NCI-H2227 treated with DMSO at 0.1 percent for 48 hours (cell line): Measurements from ENCODE around the gene CUL2.
"Not testable (repeated sequence)": the region's sequence is repeated elsewhere in the genome, so short reads cannot be mapped to it uniquely, and the experiment has no call there.

Experiments used
- DNase-seq: peaks from one replicate; lab custom pipeline; 2025; lab: John Stamatoyannopoulos, UW

The CUL2 gene

GRCh38 chr10:35079763-35080162 is 10.4 kb downstream of the CUL2 start:
- DNase-seq = no peak

- no peak for DNase-seq
Measured at GRCh38 chr10:35079265-35079664, 10.9 kb downstream of the CUL2 start.

DNA sequence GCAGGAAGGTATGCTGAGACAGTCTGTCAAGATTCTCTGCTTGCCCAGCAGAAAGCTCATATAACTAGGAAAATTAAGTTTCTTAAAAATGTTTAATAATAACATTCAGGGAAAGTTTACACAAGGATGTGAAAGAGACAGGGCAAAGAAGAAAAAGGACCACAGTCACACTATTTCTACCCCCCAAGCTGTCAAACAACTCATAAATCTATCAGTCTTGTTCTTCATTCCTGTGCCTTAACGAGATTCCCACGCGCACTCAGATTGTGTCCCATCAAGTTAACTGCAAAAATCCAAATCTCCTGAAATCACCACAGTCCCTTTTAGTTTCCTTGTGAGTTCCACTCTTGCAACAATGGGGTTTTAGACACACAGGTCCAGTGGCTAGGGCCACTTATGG is 14.9 kb downstream of the CUL2 start:
- no peak for DNase-seq

GRCh38 chr10:35074266-35074665 is 15.9 kb downstream of the CUL2 start:
- no peak for DNase-seq

- DNase-seq = no peak
Measured at GRCh38 chr10:35070521-35070920, 19.6 kb downstream of the CUL2 start.

DNA sequence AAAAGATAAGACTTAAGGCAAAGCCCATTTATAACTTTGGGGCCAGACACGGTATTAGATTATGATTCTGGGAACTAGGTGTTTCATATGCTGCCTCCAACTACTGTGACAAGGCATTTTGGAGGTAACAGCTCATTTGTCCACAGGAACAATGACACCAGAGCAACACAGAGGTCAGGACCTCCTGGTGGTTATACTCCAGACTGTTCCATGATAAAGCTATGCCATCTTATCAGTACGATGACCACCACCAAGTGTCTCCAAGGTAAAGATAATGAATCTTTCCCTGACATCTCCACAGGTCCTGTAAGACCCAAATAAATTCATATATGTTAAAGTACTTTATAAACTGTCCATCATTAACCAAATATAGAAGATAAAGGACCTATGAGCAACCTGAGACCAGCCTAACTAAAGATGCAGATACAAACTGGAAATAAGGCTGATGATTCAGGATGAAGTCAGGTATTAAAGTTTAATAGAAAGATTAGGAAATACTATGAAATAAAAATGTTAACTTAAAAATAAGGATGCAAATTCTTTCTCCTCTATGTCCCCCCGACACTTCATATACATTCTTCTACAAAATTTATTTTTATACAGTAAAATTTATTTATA is 26.2 kb downstream of the CUL2 start:
- no peak for DNase-seq

DNA sequence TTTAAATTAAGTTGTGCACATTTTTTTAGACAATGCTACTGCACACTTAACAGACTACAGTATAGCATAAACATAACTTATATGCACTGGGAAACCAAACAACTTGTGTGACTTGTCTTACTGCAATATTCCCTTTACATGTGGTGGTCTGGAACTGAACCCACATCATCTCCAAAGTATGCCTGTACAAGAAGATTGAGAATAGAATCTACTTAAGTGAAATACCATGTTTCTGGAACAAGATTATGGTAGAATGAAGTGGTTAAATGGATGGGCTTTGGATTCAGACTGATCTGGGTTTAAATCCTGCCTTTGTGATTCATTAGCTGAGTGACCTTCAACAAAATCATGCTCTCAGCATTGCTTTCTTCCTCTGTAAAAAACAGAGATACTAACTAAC is 30.7 kb downstream of the CUL2 start:
- no peak for DNase-seq

GRCh38 chr10:35058686-35059085 is 31.5 kb downstream of the CUL2 start:
- no peak for DNase-seq

- no peak for DNase-seq
Measured at GRCh38 chr10:35058134-35058533, 32.0 kb downstream of the CUL2 start.

DNA sequence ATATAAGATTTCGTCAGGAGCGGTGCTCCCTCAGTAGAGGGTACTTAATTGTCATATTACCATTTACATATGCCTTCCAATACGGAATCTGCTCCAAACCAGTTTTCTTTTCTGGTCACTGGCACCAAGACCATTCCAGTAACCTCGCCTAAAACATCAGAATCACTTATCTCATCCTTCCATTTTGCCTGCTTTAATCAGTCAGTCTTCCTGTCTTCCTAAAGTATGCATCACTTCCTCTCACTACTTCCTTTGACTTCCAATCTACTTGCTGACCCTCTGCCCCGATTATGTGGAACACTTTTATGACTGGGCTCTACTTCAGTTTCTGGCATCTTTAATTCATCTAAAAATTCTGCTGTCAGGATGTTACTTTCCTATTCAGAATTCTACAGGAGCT is 33.5 kb downstream of the CUL2 start:
- no peak for DNase-seq

DNA sequence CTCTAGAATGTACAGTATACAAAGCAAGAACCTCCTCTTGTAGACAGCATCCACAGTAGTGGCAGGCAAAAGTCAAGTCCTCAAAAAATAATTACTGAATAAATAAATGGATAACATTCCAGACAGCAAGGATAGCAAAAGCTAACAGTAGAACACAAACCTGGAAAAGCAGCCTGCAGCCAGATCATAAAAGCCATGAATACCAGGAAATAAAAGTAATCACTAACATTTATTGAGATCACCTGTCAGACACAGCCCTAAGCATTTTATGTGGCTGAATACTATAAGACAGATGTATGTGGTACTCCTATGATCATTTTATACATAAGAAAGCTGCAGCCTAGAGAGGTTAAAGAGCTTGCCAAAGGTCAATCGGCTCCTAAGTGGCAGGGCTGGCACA is 34.0 kb downstream of the CUL2 start:
- DNase-seq = no peak

GRCh38 chr10:35050568-35050967 is 39.6 kb downstream of the CUL2 start:
- DNase-seq = no peak

- DNase-seq = no peak
Measured at GRCh38 chr10:35046074-35046473, 44.1 kb downstream of the CUL2 start.

- not testable (repeated sequence) for DNase-seq
Measured at GRCh38 chr10:35045275-35045674, 44.9 kb downstream of the CUL2 start.

DNA sequence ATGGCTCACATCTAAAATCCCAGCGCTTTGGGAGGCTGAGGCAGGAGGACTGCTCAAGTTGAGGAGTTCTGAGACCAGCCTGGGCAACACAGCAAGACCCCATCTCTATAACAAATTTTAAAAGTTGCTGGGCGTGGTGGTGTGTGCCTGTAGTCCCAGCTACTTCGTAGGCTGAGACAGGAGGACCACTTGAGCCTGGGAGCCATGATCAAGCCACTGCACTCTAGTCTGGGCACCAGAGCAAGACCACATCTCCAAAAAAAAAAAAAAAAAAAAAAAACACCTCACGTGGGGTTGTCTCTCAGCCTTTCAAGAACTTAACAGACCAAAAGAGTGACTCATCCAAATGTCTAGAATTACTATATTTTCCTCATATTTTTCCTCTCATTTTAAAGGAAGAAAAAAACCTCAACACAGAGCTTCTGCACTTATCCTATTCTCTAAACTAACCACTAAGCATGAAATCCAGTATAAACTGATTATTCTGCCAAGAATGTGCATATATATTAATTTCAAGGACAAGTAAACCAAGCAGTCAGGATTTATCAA is 46.3 kb downstream of the CUL2 start:
- DNase-seq = no peak

DNA sequence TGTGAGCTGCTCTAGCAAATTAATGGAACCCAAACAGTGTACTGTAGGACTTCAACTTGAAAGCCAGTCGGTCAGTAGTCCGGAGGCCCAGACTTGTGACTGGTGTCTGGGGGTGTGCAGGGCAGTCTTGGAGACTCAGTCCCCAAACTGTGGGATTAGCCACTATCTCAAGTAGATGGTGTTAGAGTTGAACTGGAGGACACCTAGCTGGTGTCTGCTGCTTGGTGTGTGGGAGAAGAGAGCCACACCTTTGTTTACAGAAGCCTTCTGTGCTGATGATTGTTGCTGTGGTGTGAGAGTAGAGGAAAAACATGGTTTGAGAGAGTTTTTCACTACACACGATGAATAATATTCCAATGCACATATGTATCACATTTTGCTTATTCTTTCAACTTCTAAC is 47.4 kb downstream of the CUL2 start:
- DNase-seq = no peak

- no peak for DNase-seq
Measured at GRCh38 chr10:35041502-35041879, 48.6 kb downstream of the CUL2 start.

DNA sequence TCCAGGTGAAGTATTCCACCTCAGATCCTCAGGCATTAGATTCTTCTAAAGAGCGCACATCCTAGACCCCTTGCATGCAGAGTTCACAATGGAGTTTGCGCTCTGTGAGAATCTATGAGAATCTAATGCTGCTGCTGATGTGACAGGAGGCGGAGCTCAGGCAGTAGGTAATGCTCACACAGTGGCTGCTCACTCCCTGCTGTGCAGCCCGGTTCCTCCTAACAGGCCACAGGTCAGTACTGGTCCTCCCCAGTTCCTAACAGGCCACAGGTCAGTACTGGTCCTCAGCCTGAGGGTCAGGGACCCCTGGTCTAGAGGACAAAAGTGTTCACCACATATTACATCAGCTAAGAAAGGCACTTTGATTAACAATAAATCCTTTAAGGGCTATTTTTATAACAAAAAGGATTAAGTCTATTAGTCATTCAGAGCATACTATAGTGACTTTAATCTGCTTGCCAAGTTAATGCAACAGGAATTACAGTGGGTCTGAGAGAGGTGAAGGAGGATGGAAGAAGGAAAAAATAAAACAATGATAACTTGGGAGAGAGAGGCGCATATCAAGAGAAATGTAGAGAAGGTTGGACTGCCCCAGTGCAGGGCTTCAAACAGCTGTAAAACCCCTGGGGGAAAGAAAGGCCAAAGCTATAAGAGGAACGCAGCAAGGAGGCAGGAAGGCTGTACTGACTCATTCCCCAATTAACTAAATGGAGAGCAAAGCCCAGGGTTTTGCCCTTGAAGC is 49.2 kb downstream of the CUL2 start:
- DNase-seq = no peak

- no peak for DNase-seq
Measured at GRCh38 chr10:35037104-35037503, 53.0 kb downstream of the CUL2 start.

GRCh38 chr10:35035606-35036005 is 54.5 kb downstream of the CUL2 start:
- DNase-seq = no peak

DNA sequence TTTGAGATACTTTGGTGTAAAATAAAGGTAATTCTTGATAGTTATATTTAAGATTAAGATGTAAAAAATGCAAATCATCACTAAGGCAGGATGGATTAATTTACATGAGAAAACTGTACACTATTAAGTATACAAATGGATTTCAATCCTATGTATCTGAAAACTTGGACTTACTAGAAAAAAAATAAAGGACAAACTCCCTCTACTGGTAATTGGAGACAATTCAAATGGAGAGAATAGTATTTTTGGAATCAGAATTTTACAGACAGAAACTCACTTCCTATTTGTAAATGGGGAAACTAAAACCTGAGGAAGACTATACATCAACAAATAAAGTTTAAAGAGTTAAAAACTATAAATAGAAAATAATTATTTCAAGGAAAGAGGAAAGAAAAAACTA is 62.6 kb downstream of the CUL2 start:
- DNase-seq = peak; percentile 8

DNA sequence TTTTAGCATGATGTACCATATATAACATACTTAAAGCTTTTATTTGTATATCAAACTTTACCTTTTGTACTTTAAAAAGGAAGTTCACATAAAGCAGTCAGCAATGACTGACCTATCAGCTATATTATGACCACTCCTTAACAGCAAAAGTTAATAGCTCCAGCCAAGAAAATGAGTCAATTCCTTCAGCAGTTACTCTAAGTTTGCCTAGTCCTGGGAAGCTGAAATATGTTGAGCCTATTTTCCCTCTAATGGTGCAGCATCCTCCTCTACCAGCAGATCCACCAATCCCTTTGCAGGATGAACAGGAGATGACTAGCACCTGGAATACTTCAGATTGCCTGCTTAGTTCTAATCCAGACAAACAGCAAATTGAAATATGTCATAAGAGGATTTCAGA is 64.2 kb downstream of the CUL2 start:
- DNase-seq = no peak

GRCh38 chr10:35020481-35020880 is 69.7 kb downstream of the CUL2 start:
- DNase-seq = no peak
